H9 (cell line): ENCODE results near the gene JPH2. TPM values are rescaled to one million over a fixed set of nuclear protein-coding genes. Genes with fewer than 3 reads are reported as not detected.

ENCODE experiments used
- DNase-seq: peaks from one replicate; pipeline ENCODE4 v3.0.0-alpha.2; 2017
- H2AFZ ChIP-seq: one replicate; pipeline ENCODE4 v1.6.1; 2013; ENCODE audit warnings: mild to moderate bottlenecking, low read length, control low read depth, moderate library complexity
- H2AK5ac ChIP-seq: 2 replicates; pipeline ENCODE4 v1.6.1; 2013; ENCODE audit warnings: low read length, control low read depth, mixed read lengths; ENCODE audit not compliant: insufficient read length
- H2BK120ac ChIP-seq: one replicate; pipeline ENCODE4 v1.6.1; 2013; ENCODE audit warnings: low read depth, mild to moderate bottlenecking, low read length, control low read depth, inconsistent platforms; ENCODE audit not compliant: poor library complexity, severe bottlenecking
- H2BK12ac ChIP-seq: 2 replicates; pipeline ENCODE4 v1.6.1; 2013; ENCODE audit warnings: low read length, control low read depth, mixed read lengths, low read depth; ENCODE audit not compliant: insufficient read length
- H2BK15ac ChIP-seq: 2 replicates; pipeline ENCODE4 v1.6.1; 2013; ENCODE audit warnings: low read depth, low read length, control low read depth
- H2BK20ac ChIP-seq: one replicate; pipeline ENCODE4 v1.6.1; 2013; ENCODE audit warnings: low read depth, mild to moderate bottlenecking, low read length, control low read depth, inconsistent platforms; ENCODE audit not compliant: poor library complexity, severe bottlenecking
- H2BK5ac ChIP-seq: 2 replicates; pipeline ENCODE4 v1.6.1; 2013; ENCODE audit warnings: low read length, control low read depth, mixed read lengths; ENCODE audit not compliant: insufficient read length
- H3K14ac ChIP-seq: 2 replicates; pipeline ENCODE4 v1.6.1; 2013; ENCODE audit warnings: low read length, control low read depth; ENCODE audit not compliant: insufficient read depth
- H3K18ac ChIP-seq: 2 replicates; pipeline ENCODE4 v1.6.1; 2013; ENCODE audit warnings: low read depth, mild to moderate bottlenecking, mixed read lengths, low read length, control low read depth; ENCODE audit not compliant: insufficient read length
- H3K23ac ChIP-seq: 2 replicates; pipeline ENCODE4 v1.6.1; 2013; ENCODE audit warnings: low read length, control low read depth, mixed read lengths, low read depth; ENCODE audit not compliant: insufficient read length
- H3K23me2 ChIP-seq: 2 replicates; pipeline ENCODE4 v1.6.1; 2013; ENCODE audit warnings: low read depth, mild to moderate bottlenecking, mixed read lengths, low read length, control low read depth; ENCODE audit not compliant: insufficient read length, poor library complexity, severe bottlenecking
- H3K27ac ChIP-seq: 2 replicates; pipeline ENCODE4 v1.5.1; 2013; ENCODE audit warnings: low read length, control low read depth, mixed read lengths, low read depth; ENCODE audit not compliant: insufficient read length
- H3K27me3 ChIP-seq: 2 replicates; pipeline ENCODE4 v1.6.1; 2013; ENCODE audit warnings: low read length, control low read depth, inconsistent platforms; ENCODE audit not compliant: insufficient read depth
- H3K4ac ChIP-seq: 2 replicates; pipeline ENCODE4 v1.6.1; 2013; ENCODE audit warnings: low read depth, mild to moderate bottlenecking, control low read depth, inconsistent platforms, low read length, moderate library complexity
- H3K4me1 ChIP-seq: 2 replicates; pipeline ENCODE4 v1.6.1; 2013; ENCODE audit warnings: low read length, control low read depth, inconsistent platforms; ENCODE audit not compliant: insufficient read depth
- H3K4me2 ChIP-seq: 2 replicates; pipeline ENCODE4 v1.6.1; 2013; ENCODE audit warnings: low read length, control low read depth, mixed read lengths; ENCODE audit not compliant: insufficient read length, insufficient read depth
- H3K56ac ChIP-seq: 2 replicates; pipeline ENCODE4 v1.6.1; 2013; ENCODE audit warnings: low read depth, mild to moderate bottlenecking, mixed read lengths, low read length, control low read depth; ENCODE audit not compliant: insufficient read length
- H3K79me1 ChIP-seq: 2 replicates; pipeline ENCODE4 v1.6.1; 2013; ENCODE audit warnings: low read depth, mild to moderate bottlenecking, moderate library complexity, low read length, control low read depth, inconsistent platforms; ENCODE audit not compliant: insufficient read depth, poor library complexity, severe bottlenecking
- H3K79me2 ChIP-seq: 2 replicates; pipeline ENCODE4 v1.6.1; 2013; ENCODE audit warnings: low read length, control low read depth, inconsistent platforms; ENCODE audit not compliant: insufficient read depth
- H3K9ac ChIP-seq: 2 replicates; pipeline ENCODE4 v1.6.1; 2013; ENCODE audit warnings: low read length, control low read depth, mixed read lengths; ENCODE audit not compliant: insufficient read length; ENCODE audit errors: extremely low read depth
- H3K9me3 ChIP-seq: one replicate; pipeline ENCODE4 v1.6.1; 2013; ENCODE audit warnings: low read depth, low read length, inconsistent platforms; ENCODE audit not compliant: control insufficient read depth
- H3T11ph ChIP-seq: one replicate; pipeline ENCODE4 v1.6.1; 2013; ENCODE audit warnings: mild to moderate bottlenecking, low read length, control low read depth, inconsistent platforms
- H4K20me1 ChIP-seq: one replicate; pipeline ENCODE4 v1.6.1; 2013; ENCODE audit not compliant: control insufficient read depth, insufficient read length, insufficient read depth
- H4K5ac ChIP-seq: 2 replicates; pipeline ENCODE4 v1.6.1; 2013; ENCODE audit warnings: low read depth, mild to moderate bottlenecking, mixed read lengths, low read length, control low read depth; ENCODE audit not compliant: insufficient read length
- H4K8ac ChIP-seq: replicated peaks from 2 replicates; pipeline ENCODE4 v1.6.1; 2013; ENCODE audit warnings: low read length, control low read depth, mixed read lengths, low read depth; ENCODE audit not compliant: insufficient read length
- H4K91ac ChIP-seq: 2 replicates; pipeline ENCODE4 v1.6.1; 2013; ENCODE audit warnings: low read depth, mild to moderate bottlenecking, moderate library complexity, mixed read lengths, low read length, control low read depth; ENCODE audit not compliant: insufficient read length
- H3K27ac Mint-ChIP-seq, 3 experiments: 2 replicates in 2 of 3; 3 replicates in 1 of 3; pipeline ENCODE4 v1.8.0; 2020 to 2021; ENCODE audit warnings: mixed read lengths in 3 of 3, mild to moderate bottlenecking in 1 of 3, moderate library complexity in 1 of 3
- H3K27me3 Mint-ChIP-seq: 2 replicates; pipeline ENCODE4 v1.8.0; 2021; ENCODE audit warnings: low read depth, mild to moderate bottlenecking, moderate library complexity, mixed read lengths
- H3K36me3 Mint-ChIP-seq, 3 experiments: 2 replicates in 2 of 3; 3 replicates in 1 of 3; pipeline ENCODE4 v1.8.0; 2020 to 2021; ENCODE audit warnings: low read depth in 3 of 3, mixed read lengths in 3 of 3; ENCODE audit not compliant: insufficient read depth in 1 of 3
- H3K4me1 Mint-ChIP-seq, 2 experiments: 2 replicates each; pipeline ENCODE4 v1.8.0; 2020; ENCODE audit warnings: mixed read lengths in 2 of 2
- H3K4me3 Mint-ChIP-seq, 2 experiments: 2 replicates in 1 of 2; 3 replicates in 1 of 2; pipeline ENCODE4 v1.8.0; 2020 to 2021; ENCODE audit warnings: mild to moderate bottlenecking in 2 of 2, mixed read lengths in 2 of 2, moderate library complexity in 1 of 2
- H3K9me3 Mint-ChIP-seq, 2 experiments: 2 replicates in 1 of 2; 3 replicates in 1 of 2; pipeline ENCODE4 v1.8.0; 2020; ENCODE audit warnings: mild to moderate bottlenecking in 2 of 2, mixed read lengths in 2 of 2, moderate library complexity in 1 of 2
- WGBS: extraction: QIAGEN DNeasy Blood & Tissue Kit; methylation state at CpG from one replicate; pipeline ENCODE4 v1.1.7; 2013; ENCODE audit warnings: missing lambda C conversion rate, low lambda C conversion rate, mixed read lengths; ENCODE audit not compliant: insufficient read length; ENCODE audit errors: extremely low coverage; 5-methylcytosine and 5-hydroxymethylcytosine counted together
- total RNA-seq: library from RNA; stranded (reverse); gene quantifications from 2 replicates; pipeline ENCODE4 v1.2.1, GENCODE V29; 2021
- TF ChIP-seq, protein P1 (sequence below): fragments of 200-600 bp; sonication (generic); conservative IDR thresholded peaks from 3 replicates; pipeline ENCODE4 v1.8.0; 2021; ENCODE audit warnings: antibody characterized with exemption, mild to moderate bottlenecking

Gene JPH2
- total RNA-seq, 1 experiment from 2014 or later = 0.31 TPM

DNA sequence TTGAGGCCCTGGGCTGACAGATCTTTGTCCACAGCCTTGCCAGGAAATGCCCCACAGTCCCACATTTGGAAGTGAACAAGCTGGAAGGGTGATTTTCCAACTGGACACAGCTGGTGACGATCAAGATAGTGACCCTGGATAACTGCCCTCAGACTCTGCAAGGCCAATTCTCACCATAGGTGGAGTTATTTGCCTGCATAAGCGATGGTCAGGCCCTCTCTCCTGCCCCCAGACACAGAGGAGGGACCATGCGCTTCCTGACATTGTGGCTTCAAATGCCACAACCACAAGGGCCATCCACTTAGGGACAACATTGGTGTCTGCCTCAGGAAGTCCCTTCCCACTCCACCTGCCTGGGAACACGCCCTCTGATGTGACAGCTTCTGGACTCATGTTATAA, 96.0 kb downstream of the JPH2 start:
- H3K23ac ChIP-seq = no peak overlapping the region
- H3K27ac Mint-ChIP-seq = no peak overlapping the region
- peak; percentile 35 for DNase-seq
- no peaks in the 10 kb centered on the region for H3K23me2 ChIP-seq
- H2BK12ac ChIP-seq = no peak overlapping the region
- H3K79me1 ChIP-seq = no peaks in the 10 kb centered on the region
- no peak overlapping the region for H3K9ac ChIP-seq
- no peak overlapping the region for H3K14ac ChIP-seq
- 0 out of 2 replicates have a peak, but pooled peaks cover 2% of the 10 kb centered on the region for H3K4me1 ChIP-seq
- H3K4me3 Mint-ChIP-seq = no peak overlapping the region
- no peak overlapping the region for H2BK15ac ChIP-seq
- no peak overlapping the region for H3K18ac ChIP-seq
- no peaks in the 10 kb centered on the region for H4K20me1 ChIP-seq
- no peak overlapping the region for H4K5ac ChIP-seq
- H4K8ac ChIP-seq = no peak overlapping the region
- H3K4ac ChIP-seq = no peak overlapping the region
- H2BK5ac ChIP-seq = no peak overlapping the region
- TF ChIP-seq, protein P1, sequence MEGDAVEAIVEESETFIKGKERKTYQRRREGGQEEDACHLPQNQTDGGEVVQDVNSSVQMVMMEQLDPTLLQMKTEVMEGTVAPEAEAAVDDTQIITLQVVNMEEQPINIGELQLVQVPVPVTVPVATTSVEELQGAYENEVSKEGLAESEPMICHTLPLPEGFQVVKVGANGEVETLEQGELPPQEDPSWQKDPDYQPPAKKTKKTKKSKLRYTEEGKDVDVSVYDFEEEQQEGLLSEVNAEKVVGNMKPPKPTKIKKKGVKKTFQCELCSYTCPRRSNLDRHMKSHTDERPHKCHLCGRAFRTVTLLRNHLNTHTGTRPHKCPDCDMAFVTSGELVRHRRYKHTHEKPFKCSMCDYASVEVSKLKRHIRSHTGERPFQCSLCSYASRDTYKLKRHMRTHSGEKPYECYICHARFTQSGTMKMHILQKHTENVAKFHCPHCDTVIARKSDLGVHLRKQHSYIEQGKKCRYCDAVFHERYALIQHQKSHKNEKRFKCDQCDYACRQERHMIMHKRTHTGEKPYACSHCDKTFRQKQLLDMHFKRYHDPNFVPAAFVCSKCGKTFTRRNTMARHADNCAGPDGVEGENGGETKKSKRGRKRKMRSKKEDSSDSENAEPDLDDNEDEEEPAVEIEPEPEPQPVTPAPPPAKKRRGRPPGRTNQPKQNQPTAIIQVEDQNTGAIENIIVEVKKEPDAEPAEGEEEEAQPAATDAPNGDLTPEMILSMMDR = no peak; the same call in 2 of the 3 replicates
- H3T11ph ChIP-seq = no peak overlapping the region
- H3K4me2 ChIP-seq = no peak overlapping the region
- H3K27me3 ChIP-seq = no peaks in the 10 kb centered on the region
- no peak overlapping the region for H3K56ac ChIP-seq
- peaks cover 2 to 8% of the 10 kb centered on the region in 2 experiments; a peak in 3 of 4 replicates for H3K4me1 Mint-ChIP-seq
- H3K9me3 Mint-ChIP-seq = no peaks in the 10 kb centered on the region
- H3K36me3 Mint-ChIP-seq = no peaks in the 10 kb centered on the region
- no peak overlapping the region for H2AFZ ChIP-seq
- H3K27me3 Mint-ChIP-seq = no peaks in the 10 kb centered on the region
- H2BK120ac ChIP-seq = no peak overlapping the region
- H3K79me2 ChIP-seq = no peaks in the 10 kb centered on the region
- WGBS = no CpG with 5 or more reads among the region's 4 CpGs
- H2BK20ac ChIP-seq = no peak overlapping the region
- H4K91ac ChIP-seq = no peak overlapping the region
- H2AK5ac ChIP-seq = no peak overlapping the region
- H3K9me3 ChIP-seq = no peaks in the 10 kb centered on the region
- no peak overlapping the region for H3K27ac ChIP-seq
